ENCODE measurements around the gene SUSD4.

GRCh38 chr1:223211323-223211985 lies 152.5 kb downstream of the SUSD4 start:
- TF ChIP-seq GATA3 (IDR thresholded peaks at IDR 0.05; ENCODE audit: low read depth, low read length) (no peak), GATA2 (IDR thresholded peaks at IDR 0.05; ENCODE audit: low read depth, low read length) (no peak)
